Mesothelial cell of epicardium (in vitro differentiated cells): Measurements from ENCODE around the gene KIAA1586. TPM values are rescaled to one million over a fixed set of nuclear protein-coding genes. Genes with fewer than 3 reads are reported as not detected.
"Not testable (repeated sequence)": the region's sequence is repeated elsewhere in the genome, so short reads cannot be mapped to it uniquely, and the experiment has no call there.

Experiments used
- DNase-seq, 2 experiments: peaks; one replicate each; pipeline ENCODE4 v3.0.0; 2021; ENCODE audit warnings: low spot score in 2 of 2; ENCODE audit not compliant: unreplicated experiment in 2 of 2
- H3K27ac Mint-ChIP-seq: 2 replicates; pipeline ENCODE4 v1.8.0; 2021; ENCODE audit warnings: mixed read lengths
- H3K27me3 Mint-ChIP-seq: 2 replicates; pipeline ENCODE4 v1.8.0; 2021; ENCODE audit warnings: low read depth, mixed read lengths
- H3K36me3 Mint-ChIP-seq: 2 replicates; pipeline ENCODE4 v1.8.0; 2021; ENCODE audit warnings: mixed read lengths
- H3K4me1 Mint-ChIP-seq: 2 replicates; pipeline ENCODE4 v1.8.0; 2021; ENCODE audit warnings: mixed read lengths
- H3K4me3 Mint-ChIP-seq: 2 replicates; pipeline ENCODE4 v1.8.0; 2021; ENCODE audit warnings: mild to moderate bottlenecking, moderate library complexity, mixed read lengths
- H3K9me3 Mint-ChIP-seq: 2 replicates; pipeline ENCODE4 v1.8.0; 2021; ENCODE audit warnings: mixed read lengths
- CTCF ChIP-seq: fragments of 200-600 bp; sonication (generic); IDR thresholded peaks from one replicate; pipeline ENCODE4 v1.5.0; 2021; ENCODE audit warnings: antibody characterized with exemption; ENCODE audit not compliant: unreplicated experiment
- total RNA-seq: library from RNA; stranded (reverse); gene quantifications from 3 replicates; pipeline ENCODE4 v1.2.1, GENCODE V29; 2021

The KIAA1586 gene
- total RNA-seq, 1 donor from 2014 or later, result 26.2 TPM

- TF ChIP-seq CTCF, result no peak
- no peak for DNase-seq
Measured at GRCh38 chr6:57035549-57035948, 10.9 kb upstream of the KIAA1586 start.

GRCh38 chr6:57038906-57039305 is 7.6 kb upstream of the KIAA1586 start:
- no peak overlapping the region for H3K4me3 Mint-ChIP-seq
- no peak for DNase-seq
- H3K27me3 Mint-ChIP-seq, result peaks cover 4% of the 10 kb centered on the region
- peaks cover 7% of the 10 kb centered on the region for H3K9me3 Mint-ChIP-seq
- no peak overlapping the region for H3K27ac Mint-ChIP-seq
- no peaks in the 10 kb centered on the region for H3K36me3 Mint-ChIP-seq
- H3K4me1 Mint-ChIP-seq, result no peaks in the 10 kb centered on the region
- TF ChIP-seq CTCF, result no peak

More at GRCh38 chr6:57035549-57035948, 10.9 kb upstream of the KIAA1586 start:
- H3K4me3 Mint-ChIP-seq, result no peak overlapping the region
- H3K4me1 Mint-ChIP-seq, result peaks cover 15% of the 10 kb centered on the region
- H3K27me3 Mint-ChIP-seq, result no peaks in the 10 kb centered on the region
- no peaks in the 10 kb centered on the region for H3K9me3 Mint-ChIP-seq
- no peaks in the 10 kb centered on the region for H3K36me3 Mint-ChIP-seq
- no peak overlapping the region for H3K27ac Mint-ChIP-seq

GRCh38 chr6:57040011-57040410 is 6.5 kb upstream of the KIAA1586 start:
- Mint-ChIP-seq H3K9me3 (peaks cover 12% of the 10 kb centered on the region), H3K27me3 (peaks cover 4% of the 10 kb centered on the region), H3K4me3 (no peak overlapping the region), H3K4me1 (no peaks in the 10 kb centered on the region), H3K27ac (no peak overlapping the region), H3K36me3 (no peaks in the 10 kb centered on the region)
- DNase-seq, result no peak
- TF ChIP-seq CTCF, result no peak

GRCh38 chr6:57044061-57044460 is 2.4 kb upstream of the KIAA1586 start:
- peaks cover 12% of the 10 kb centered on the region for H3K9me3 Mint-ChIP-seq
- not testable (repeated sequence) for H3K27me3 Mint-ChIP-seq, H3K27ac Mint-ChIP-seq, H3K36me3 Mint-ChIP-seq, H3K4me3 Mint-ChIP-seq, DNase-seq
- H3K4me1 Mint-ChIP-seq, result peaks cover 18% of the 10 kb centered on the region

GRCh38 chr6:57044568-57044967 is 1.9 kb upstream of the KIAA1586 start:
- Mint-ChIP-seq H3K4me1 (peaks cover 22% of the 10 kb centered on the region), H3K4me3 (no peak overlapping the region), H3K36me3 (peaks cover 6% of the 10 kb centered on the region), H3K27me3 (peaks cover 4% of the 10 kb centered on the region), H3K9me3 (peaks cover 12% of the 10 kb centered on the region), H3K27ac (no peak overlapping the region)
- DNase-seq, result no peak
- no peak for TF ChIP-seq CTCF

- DNase-seq, H3K27ac Mint-ChIP-seq, H3K4me3 Mint-ChIP-seq, H3K27me3 Mint-ChIP-seq: not testable (repeated sequence)
- Mint-ChIP-seq H3K36me3 (peaks cover 22% of the 10 kb centered on the region), H3K9me3 (peaks cover 12% of the 10 kb centered on the region), H3K4me1 (peaks cover 24% of the 10 kb centered on the region)
Measured at GRCh38 chr6:57047257-57047585, 728 bp downstream of the KIAA1586 start.

GRCh38 chr6:57047859-57048258 is 1.4 kb downstream of the KIAA1586 start:
- Mint-ChIP-seq H3K36me3 (peaks cover 25% of the 10 kb centered on the region), H3K27ac (peak overlapping the region; percentile 84), H3K4me1 (peaks cover 24% of the 10 kb centered on the region), H3K9me3 (peaks cover 12% of the 10 kb centered on the region), H3K4me3 (peak overlapping the region; percentile 55)
- not testable (repeated sequence) for H3K27me3 Mint-ChIP-seq, DNase-seq
